NT2/D1 (cell line): Measurements from ENCODE around the gene CNPY4.

Experiments used
- DNase-seq: peaks from one replicate; pipeline ENCODE4 v3.0.0-alpha.2; 2011; ENCODE audit warnings: low read depth, low spot score
- H3K27me3 ChIP-seq: 2 replicates; pipeline ENCODE4 v1.6.0; 2011; ENCODE audit warnings: mild to moderate bottlenecking; ENCODE audit not compliant: insufficient read length, insufficient read depth
- H3K36me3 ChIP-seq: 2 replicates; pipeline ENCODE4 v1.6.1; 2011; ENCODE audit warnings: mild to moderate bottlenecking, low read length, mixed read lengths; ENCODE audit not compliant: insufficient read depth, insufficient read length
- H3K4me1 ChIP-seq: 2 replicates; pipeline ENCODE4 v1.5.1; 2011; ENCODE audit not compliant: insufficient read depth, insufficient read length
- H3K4me3 ChIP-seq: 2 replicates; pipeline ENCODE4 v1.5.1; 2011; ENCODE audit warnings: low read depth; ENCODE audit not compliant: insufficient read length
- H3K9ac ChIP-seq: 2 replicates; pipeline ENCODE4 v1.6.0; 2011; ENCODE audit warnings: low read depth; ENCODE audit not compliant: insufficient read length
- H3K9me3 ChIP-seq: 2 replicates; pipeline ENCODE4 v1.5.1; 2011; ENCODE audit warnings: mild to moderate bottlenecking, low read length; ENCODE audit not compliant: insufficient read depth
- SUZ12 ChIP-seq: IDR thresholded peaks from 2 replicates; pipeline ENCODE4 v1.6.1; 2011; ENCODE audit not compliant: insufficient read length, insufficient read depth; ENCODE audit errors: extremely low read depth
- YY1 ChIP-seq: IDR thresholded peaks from 2 replicates; pipeline ENCODE4 v1.6.1; 2011; ENCODE audit not compliant: insufficient read length, insufficient read depth
- ZNF274 ChIP-seq: IDR thresholded peaks from 2 replicates; pipeline ENCODE4 v1.6.1; 2011; ENCODE audit warnings: mild to moderate bottlenecking, low read depth, low read length

CNPY4 gene

GRCh38 chr7:100154651-100155491 lies 35.4 kb downstream of the CNPY4 start:
- Histone ChIP-seq H3K36me3 (peaks cover 52% of the 10 kb centered on the region), H3K9ac (no peak overlapping the region), H3K4me1 (peaks cover 19% of the 10 kb centered on the region), H3K9me3 (no peaks in the 10 kb centered on the region), H3K4me3 (no peak overlapping the region), H3K27me3 (no peaks in the 10 kb centered on the region)
- no peak for DNase-seq
- no peak for TF ChIP-seq SUZ12
- no peak for TF ChIP-seq ZNF274
- no peak for TF ChIP-seq YY1

- H3K27me3 ChIP-seq: no peaks in the 10 kb centered on the region
- peaks cover 52% of the 10 kb centered on the region for H3K36me3 ChIP-seq
- no peak for DNase-seq
- H3K4me3 ChIP-seq: no peak overlapping the region
- no peak overlapping the region for H3K9ac ChIP-seq
- no peaks in the 10 kb centered on the region for H3K9me3 ChIP-seq
- peaks cover 19% of the 10 kb centered on the region for H3K4me1 ChIP-seq
- TF ChIP-seq ZNF274: no peak
These were observed 36.3 kb downstream of the CNPY4 start for GRCh38 chr7:100155553-100156317.

DNA sequence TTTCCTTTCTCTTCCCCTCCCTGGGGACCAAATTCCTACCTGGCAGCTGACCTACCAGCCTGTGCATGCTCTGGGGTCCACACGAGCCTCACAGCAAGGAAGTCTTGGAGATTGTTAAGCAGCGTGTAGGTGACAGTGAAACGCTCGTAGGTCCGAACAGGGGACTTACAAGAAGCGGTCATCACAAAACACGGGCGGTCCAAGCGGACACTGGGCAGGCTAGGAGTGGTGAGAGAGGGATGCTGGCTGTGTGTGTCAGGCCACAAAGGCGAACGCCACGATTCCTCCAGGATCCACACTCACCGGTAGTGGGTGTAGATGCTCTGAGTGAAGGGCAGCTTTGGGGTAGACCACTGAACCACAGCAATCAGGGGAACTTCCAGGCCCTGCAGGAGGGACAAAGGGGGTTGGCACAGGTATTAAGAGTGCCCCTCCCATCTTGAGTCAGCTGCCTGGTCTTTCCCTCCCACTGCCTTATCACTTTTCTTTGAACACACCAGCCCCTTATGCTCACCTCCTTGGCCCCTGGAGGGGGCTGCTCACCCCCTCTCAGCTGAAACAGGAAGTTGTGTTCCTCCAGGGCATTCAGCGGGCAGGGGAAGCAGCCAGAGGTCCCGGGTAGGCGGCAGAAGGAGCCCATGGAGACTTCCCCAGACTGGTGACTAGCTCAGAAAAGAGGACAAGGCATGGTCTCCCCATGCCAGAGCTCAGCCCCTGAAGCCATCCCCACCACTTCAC lies 37.1 kb downstream of the CNPY4 start:
- peaks cover 52% of the 10 kb centered on the region for H3K36me3 ChIP-seq
- TF ChIP-seq ZNF274: no peak
- no peak for TF ChIP-seq YY1
- no peak for TF ChIP-seq SUZ12
- H3K27me3 ChIP-seq: no peaks in the 10 kb centered on the region
- peak overlapping the region; percentile 70 for H3K9ac ChIP-seq
- H3K9me3 ChIP-seq: no peaks in the 10 kb centered on the region
- no peak for DNase-seq
- peaks cover 19% of the 10 kb centered on the region for H3K4me1 ChIP-seq
- H3K4me3 ChIP-seq: peak overlapping the region; percentile 11

DNA sequence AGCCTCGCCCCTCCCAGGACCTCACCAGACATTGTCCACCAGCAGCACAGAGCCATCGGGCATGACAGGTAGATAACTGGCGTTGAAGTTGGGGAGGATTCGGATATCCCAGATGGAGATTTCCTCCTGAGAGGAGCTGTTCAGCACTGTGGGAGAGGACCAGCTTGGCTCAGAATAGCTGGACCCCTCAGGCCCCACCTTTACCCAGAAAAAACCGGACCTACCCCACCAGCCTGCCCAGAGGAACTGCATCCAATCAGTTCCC lies 37.6 kb downstream of the CNPY4 start:
- H3K27me3 ChIP-seq: no peaks in the 10 kb centered on the region
- peaks cover 19% of the 10 kb centered on the region for H3K4me1 ChIP-seq
- TF ChIP-seq ZNF274 (no peak), YY1 (no peak), SUZ12 (no peak)
- peaks cover 48% of the 10 kb centered on the region for H3K36me3 ChIP-seq
- H3K4me3 ChIP-seq: peak overlapping the region; percentile 11
- no peaks in the 10 kb centered on the region for H3K9me3 ChIP-seq
- DNase-seq: no peak
- H3K9ac ChIP-seq: no peak overlapping the region

DNA sequence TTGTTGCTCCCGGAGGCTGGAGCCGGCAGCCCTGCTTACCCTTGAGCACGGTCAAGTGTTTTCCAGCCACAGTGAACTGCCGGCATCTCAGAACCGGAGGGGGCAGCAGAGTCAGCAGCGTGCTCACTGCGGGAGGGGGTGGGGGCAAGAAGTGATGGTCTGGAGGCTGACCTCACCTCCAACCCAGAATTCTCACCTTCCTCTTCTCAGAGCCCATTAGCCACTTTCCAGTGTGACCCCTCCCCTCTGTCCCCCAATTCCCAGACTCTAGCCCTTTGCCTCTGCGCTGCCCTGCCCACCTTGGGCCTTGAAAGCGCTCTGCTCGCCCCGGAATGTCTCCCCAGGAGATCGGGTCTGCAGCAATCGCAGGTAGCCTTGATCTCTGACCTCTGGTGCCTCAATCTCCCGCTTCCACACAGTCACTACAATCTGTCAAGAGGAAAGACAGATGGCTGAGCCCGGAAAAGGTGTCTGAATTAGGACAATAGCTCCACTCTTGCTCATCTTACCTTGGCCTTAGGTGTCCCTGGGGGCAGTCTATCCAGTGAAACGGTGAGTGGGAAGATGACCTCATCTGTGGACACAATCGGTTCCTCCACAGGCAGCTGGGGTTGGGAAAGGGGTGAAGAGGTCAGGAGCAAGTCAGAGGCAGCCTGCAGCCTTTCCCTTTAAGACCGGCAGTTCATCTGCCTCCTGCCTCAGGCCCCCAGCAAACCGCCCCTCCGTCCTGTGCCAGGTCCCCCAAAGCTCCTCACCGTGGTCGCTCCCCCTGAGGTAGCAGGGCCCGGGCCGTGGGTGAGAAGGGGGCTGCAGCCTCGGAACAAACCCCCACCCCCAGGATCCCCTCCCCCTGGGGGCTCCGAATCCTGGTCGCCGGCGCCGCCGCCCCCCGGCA lies 38.1 kb downstream of the CNPY4 start:
- Histone ChIP-seq H3K4me1 (peaks cover 19% of the 10 kb centered on the region), H3K9ac (peak overlapping the region; percentile 92), H3K27me3 (no peaks in the 10 kb centered on the region), H3K9me3 (no peaks in the 10 kb centered on the region), H3K36me3 (peaks cover 44% of the 10 kb centered on the region), H3K4me3 (peak overlapping the region; percentile 83)
- TF ChIP-seq ZNF274 (no peak), SUZ12 (no peak), YY1 (no peak)
- no peak for DNase-seq

DNA sequence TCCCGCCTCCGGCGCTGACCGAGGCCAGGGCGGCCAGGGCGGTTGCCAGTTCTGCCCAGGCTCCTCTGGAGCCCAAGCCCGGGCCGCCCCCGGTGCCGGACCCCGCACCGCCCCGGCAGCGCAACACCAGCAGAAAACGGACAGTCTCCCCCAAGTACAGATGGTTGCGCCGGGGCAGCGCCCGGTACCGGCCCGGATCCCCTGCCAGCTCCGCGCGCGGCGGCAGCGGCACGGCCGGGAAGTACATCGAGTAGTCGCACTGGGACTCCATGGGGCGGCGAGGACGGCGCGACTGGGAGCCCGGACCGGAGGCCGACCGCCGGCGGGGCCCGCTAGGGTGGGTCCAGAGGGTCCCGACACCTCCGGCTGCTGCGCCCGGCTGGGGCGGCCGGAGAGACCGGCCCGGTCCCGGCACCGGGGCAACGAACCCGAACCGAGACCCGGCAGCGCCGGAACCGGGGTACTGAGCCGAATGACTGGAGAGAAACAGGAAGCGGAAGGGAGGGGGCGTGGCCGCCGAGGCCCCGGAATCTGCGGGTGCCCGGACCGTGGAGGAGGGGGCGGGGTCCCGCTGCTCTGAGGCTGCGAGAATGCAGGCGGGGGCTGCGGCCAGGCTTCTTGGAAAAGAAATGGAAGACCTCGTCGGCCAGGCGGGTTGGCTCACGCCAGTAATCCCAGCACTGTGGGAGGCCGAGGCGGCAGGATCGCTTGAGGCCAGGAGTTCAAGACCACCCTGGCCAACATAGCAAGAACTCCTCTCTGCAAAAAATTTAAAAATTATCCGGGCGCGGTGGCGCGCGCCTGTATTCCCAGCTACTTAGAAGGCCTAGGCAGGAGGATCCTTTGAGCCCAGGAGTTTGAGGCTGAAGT lies 39.0 kb downstream of the CNPY4 start, which contains the start of gene TRAPPC14:
Gene TRAPPC14 (minus strand): TSS at position 495 of the 870 bp plus-strand sequence. CDS start 224 bp downstream, at position 271.
- peaks cover 37% of the 10 kb centered on the region for H3K36me3 ChIP-seq
- H3K27me3 ChIP-seq: no peaks in the 10 kb centered on the region
- peak; percentile 95 for DNase-seq
- H3K4me1 ChIP-seq: peaks cover 23% of the 10 kb centered on the region
- TF ChIP-seq YY1: no peak
- TF ChIP-seq ZNF274: no peak
- no peak for TF ChIP-seq SUZ12
- H3K4me3 ChIP-seq: peak within 1 kb of the TSS; percentile 83
- H3K9me3 ChIP-seq: no peaks in the 10 kb centered on the region
- peak within 1 kb of the TSS; percentile 92 for H3K9ac ChIP-seq
